Activated CD4-positive, alpha-beta T cell treated with anti-CD3 and anti-CD28 coated beads for 36 hours (primary cell): ENCODE measurements around the gene SIGLEC9. TPM values are rescaled to one million over a fixed set of nuclear protein-coding genes. Genes with fewer than 3 reads are reported as not detected.

ENCODE experiments used
- ATAC-seq: fragments of 200-7000 bp; cut with Tn5 transposase; one replicate; pipeline ENCODE4 v1.10.0; 2021; ENCODE audit warnings: mild to moderate bottlenecking, moderate library complexity
- CTCF ChIA-PET: fragments of 350-600 bp; sonication (Branson Sonifier 250); formaldehyde crosslinking; loops from one replicate; lab custom pipeline; 2021; ENCODE audit warnings: antibody characterized with exemption; lab: Charles Lee
- POLR2A ChIA-PET: fragments of 350-600 bp; sonication (Branson Sonifier 250); formaldehyde crosslinking; loops from one replicate; lab custom pipeline; 2021; ENCODE audit warnings: antibody characterized with exemption, inconsistent platforms; lab: Charles Lee
- DNase-seq: peaks from one replicate; pipeline ENCODE4 v3.0.0-alpha.2; 2020
- H3K27ac Mint-ChIP-seq: one replicate; pipeline ENCODE4 v1.8.0; 2021; ENCODE audit warnings: mixed read lengths
- H3K27me3 Mint-ChIP-seq: one replicate; pipeline ENCODE4 v1.8.0; 2021; ENCODE audit warnings: mixed read lengths
- H3K36me3 Mint-ChIP-seq: one replicate; pipeline ENCODE4 v1.8.0; 2021; ENCODE audit warnings: low read depth, mixed read lengths
- H3K4me1 Mint-ChIP-seq: one replicate; pipeline ENCODE4 v1.8.0; 2021; ENCODE audit warnings: mixed read lengths
- H3K4me3 Mint-ChIP-seq: one replicate; pipeline ENCODE4 v1.8.0; 2021; ENCODE audit warnings: mild to moderate bottlenecking, moderate library complexity, mixed read lengths
- H3K9me3 Mint-ChIP-seq: one replicate; pipeline ENCODE4 v1.8.0; 2021; ENCODE audit warnings: low read depth, mixed read lengths
- intact Hi-C, 2 experiments: fragments of 100-400 bp; cut with DNase I in 1 of 2; cut with micrococcal nuclease in 1 of 2; formaldehyde crosslinking; loops; one replicate each; pipeline versions ENCODE4 v1.14.2 to v1.15.1; 2022 to 2024; cut with DNase I, micrococcal nuclease
- total RNA-seq, 2 experiments: library from RNA; stranded (reverse); gene quantifications; one replicate each; pipeline ENCODE4 v1.2.3, GENCODE V29; 2021

Gene SIGLEC9
- total RNA-seq, 2 experiments from 2014 or later, result 0.37 to 0.49 TPM

DNA sequence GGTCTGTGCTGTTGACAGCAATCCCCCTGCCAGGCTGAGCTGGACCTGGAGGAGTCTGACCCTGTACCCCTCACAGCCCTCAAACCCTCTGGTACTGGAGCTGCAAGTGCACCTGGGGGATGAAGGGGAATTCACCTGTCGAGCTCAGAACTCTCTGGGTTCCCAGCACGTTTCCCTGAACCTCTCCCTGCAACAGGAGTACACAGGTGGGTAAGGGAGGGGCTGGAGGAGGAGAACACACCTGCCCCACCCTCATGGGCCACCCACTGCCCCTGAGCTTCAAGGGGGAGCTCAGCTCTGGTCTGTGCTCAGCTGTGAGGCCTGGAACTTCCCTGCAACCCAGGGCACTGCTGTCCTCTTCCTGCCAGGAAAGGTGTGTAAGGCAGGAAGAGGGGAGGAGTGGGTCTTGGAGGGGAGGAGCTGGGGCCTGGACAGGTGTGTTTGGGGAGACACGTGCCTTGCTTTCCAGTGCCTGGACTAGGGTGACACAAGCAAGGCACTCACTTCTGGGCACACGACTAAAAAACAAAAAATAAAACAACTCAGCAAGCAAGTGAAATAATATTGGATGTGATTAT is 21.3 kb downstream of the SIGLEC9 start:
- intact Hi-C loops, result no loop called here
- ChIA-PET POLR2A (no interaction called here), CTCF (interaction anchor here (0.9 to 1.5 kb wide), 2 partner anchors 11 to 12 kb away, joined by 3 to 4 read pairs; no protein-coding TSS in a partner anchor)

DNA sequence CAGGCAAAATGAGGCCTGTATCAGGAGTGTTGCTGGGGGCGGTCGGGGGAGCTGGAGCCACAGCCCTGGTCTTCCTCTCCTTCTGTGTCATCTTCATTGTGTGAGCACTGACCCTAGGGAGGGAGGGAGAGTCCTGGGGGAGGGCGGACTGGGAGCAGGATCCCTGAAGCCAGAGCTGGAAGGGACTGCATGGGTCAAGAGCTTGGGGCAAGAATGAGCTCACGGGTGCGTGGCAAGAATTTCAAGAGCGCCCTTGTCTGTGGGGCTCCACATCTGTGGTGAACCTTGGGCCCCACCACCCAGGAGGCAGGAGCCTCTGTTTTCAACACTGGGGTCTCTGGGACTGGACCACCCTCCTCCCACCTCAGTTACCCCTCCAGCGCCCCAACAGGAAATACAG is 22.0 kb downstream of the SIGLEC9 start:
- DNase-seq, result no peak
- Mint-ChIP-seq H3K4me1 (no peaks in the 10 kb centered on the region), H3K36me3 (no peaks in the 10 kb centered on the region), H3K4me3 (no peak overlapping the region), H3K27ac (no peak overlapping the region), H3K9me3 (no peaks in the 10 kb centered on the region), H3K27me3 (no peaks in the 10 kb centered on the region)
- CTCF ChIA-PET, result no interaction called here
- POLR2A ChIA-PET, result interaction anchor here (0.7 kb wide), 1 partner anchor 17 kb away, joined by 3 read pairs; no protein-coding TSS in a partner anchor
- intact Hi-C loops, result no loop called here
- ATAC-seq, result no peak

More for the DNA sequence above, 21.3 kb downstream of the SIGLEC9 start:
- Mint-ChIP-seq H3K4me1 (no peaks in the 10 kb centered on the region), H3K4me3 (no peak overlapping the region), H3K9me3 (no peaks in the 10 kb centered on the region), H3K27ac (no peak overlapping the region), H3K36me3 (no peaks in the 10 kb centered on the region), H3K27me3 (no peaks in the 10 kb centered on the region)
- ATAC-seq, result no peak
- no peak for DNase-seq

DNA sequence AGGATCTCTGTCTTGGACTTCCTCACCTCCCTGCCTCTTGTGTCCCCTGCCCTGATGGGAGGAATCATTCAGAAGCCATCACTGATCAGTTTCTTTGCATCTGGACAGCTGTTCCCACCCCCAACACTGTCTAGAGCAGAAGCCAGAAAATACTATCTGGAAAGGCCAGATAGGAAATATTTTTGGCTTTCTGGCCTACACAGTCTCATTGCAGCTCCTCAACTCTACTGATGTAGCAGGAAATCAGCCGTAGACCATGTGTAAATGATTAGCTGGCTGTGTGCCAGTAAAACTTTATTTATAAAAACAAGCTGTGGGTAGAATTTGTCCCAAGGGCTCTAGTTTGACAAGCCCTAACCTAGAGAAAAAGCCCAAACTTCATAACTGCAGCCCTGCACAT is 23.0 kb downstream of the SIGLEC9 start:
- Mint-ChIP-seq H3K9me3 (no peaks in the 10 kb centered on the region), H3K27ac (no peak overlapping the region), H3K36me3 (no peaks in the 10 kb centered on the region), H3K4me3 (no peak overlapping the region), H3K4me1 (no peaks in the 10 kb centered on the region), H3K27me3 (no peaks in the 10 kb centered on the region)
- no peak for ATAC-seq
- CTCF ChIA-PET, result interaction anchor here (0.6 to 3.0 kb wide), 4 partner anchors 10 to 372 kb away, joined by 3 to 15 read pairs (median 3); no protein-coding TSS in a partner anchor
- intact Hi-C loops, result no loop called here
- POLR2A ChIA-PET, result no interaction called here
- DNase-seq, result no peak

DNA sequence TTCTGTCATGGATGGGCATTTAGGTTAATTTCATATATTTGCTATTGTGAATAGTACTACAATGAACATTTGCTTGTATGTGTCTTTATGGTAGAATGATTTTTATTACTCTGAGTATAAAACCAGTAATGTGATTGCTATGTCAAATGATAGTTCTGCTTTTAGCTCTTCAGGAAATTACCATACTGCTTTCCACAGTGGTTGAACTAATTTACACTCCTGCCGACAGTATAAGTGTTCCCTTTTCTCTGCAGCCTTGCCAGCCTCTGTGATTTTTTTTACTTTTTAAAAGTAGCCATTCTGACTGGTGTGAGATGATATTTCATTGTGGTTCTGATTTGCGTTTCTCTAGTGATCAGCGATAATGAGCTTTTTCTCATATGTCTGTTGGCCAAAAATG is 23.9 kb downstream of the SIGLEC9 start:
- POLR2A ChIA-PET, result no interaction called here
- ATAC-seq (no peak), DNase-seq (no peak)
- intact Hi-C loops, result no loop called here
- no peaks in the 10 kb centered on the region for H3K36me3 Mint-ChIP-seq
- no peaks in the 10 kb centered on the region for H3K4me1 Mint-ChIP-seq
- no peaks in the 10 kb centered on the region for H3K9me3 Mint-ChIP-seq
- no peak overlapping the region for H3K27ac Mint-ChIP-seq
- H3K27me3 Mint-ChIP-seq, result peaks cover 2% of the 10 kb centered on the region
- CTCF ChIA-PET, result interaction anchor here (3.0 kb wide), 1 partner anchor 9 kb away, joined by 15 read pairs; no protein-coding TSS in a partner anchor
- no peak overlapping the region for H3K4me3 Mint-ChIP-seq

DNA sequence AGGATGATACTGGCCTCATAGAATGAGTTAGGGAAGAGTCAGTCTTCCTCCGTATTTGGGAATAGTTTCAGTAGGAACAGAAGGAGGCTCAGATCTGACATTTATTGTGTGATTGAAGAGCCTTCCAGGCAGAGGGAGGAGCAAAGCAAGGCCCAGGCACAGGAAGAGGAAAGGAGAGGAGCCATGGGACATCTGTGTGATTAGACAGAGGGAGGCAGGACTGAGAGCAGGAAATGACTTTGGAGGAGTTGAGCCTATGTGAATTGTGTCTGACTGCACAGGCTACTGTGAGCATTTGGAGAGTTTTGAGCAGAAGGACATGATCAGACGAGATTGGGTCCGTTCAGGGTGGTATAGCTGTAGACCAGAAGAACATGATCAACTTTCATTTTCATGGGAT is 25.9 kb downstream of the SIGLEC9 start:
- no peaks in the 10 kb centered on the region for H3K4me1 Mint-ChIP-seq
- H3K27ac Mint-ChIP-seq, result no peak overlapping the region
- no peak for ATAC-seq
- no peak overlapping the region for H3K4me3 Mint-ChIP-seq
- no peaks in the 10 kb centered on the region for H3K36me3 Mint-ChIP-seq
- H3K9me3 Mint-ChIP-seq, result no peaks in the 10 kb centered on the region
- DNase-seq, result no peak
- ChIA-PET CTCF (no interaction called here), POLR2A (no interaction called here)
- intact Hi-C loops, result no loop called here
- peaks cover 2% of the 10 kb centered on the region for H3K27me3 Mint-ChIP-seq

DNA sequence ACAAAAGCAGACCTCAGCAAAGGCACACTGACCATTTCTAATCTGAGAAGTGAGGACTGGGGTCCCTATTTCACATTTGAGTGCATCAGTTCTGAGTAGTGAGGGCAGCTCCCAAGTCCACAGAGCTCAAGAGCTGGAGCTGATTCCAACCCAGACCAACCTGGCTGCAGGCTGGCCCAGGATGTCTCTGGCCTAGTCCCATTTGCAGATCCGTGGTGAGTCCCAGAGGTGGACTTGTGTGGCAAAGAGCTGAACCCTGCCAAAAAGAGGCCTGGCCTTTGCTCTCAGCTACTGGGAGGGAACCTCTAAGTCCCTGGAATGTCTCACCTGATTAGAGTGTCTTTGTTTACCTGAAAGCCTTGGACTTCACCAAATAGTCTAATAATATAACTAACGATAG is 32.0 kb downstream of the SIGLEC9 start:
- CTCF ChIA-PET, result interaction anchor here (0.7 to 5.7 kb wide), 5 partner anchors 11 to 500 kb away, joined by 3 to 43 read pairs (median 3); no protein-coding TSS in a partner anchor
- DNase-seq, result no peak
- peaks cover 5% of the 10 kb centered on the region for H3K4me1 Mint-ChIP-seq
- H3K36me3 Mint-ChIP-seq, result no peaks in the 10 kb centered on the region
- intact Hi-C loops, result no loop called here
- ATAC-seq, result no peak
- H3K4me3 Mint-ChIP-seq, result no peak overlapping the region
- H3K9me3 Mint-ChIP-seq, result no peaks in the 10 kb centered on the region
- H3K27me3 Mint-ChIP-seq, result peaks cover 2% of the 10 kb centered on the region
- POLR2A ChIA-PET, result interaction anchor here (1.4 kb wide), 1 partner anchor 102 kb away, joined by 3 read pairs; no protein-coding TSS in a partner anchor
- no peak overlapping the region for H3K27ac Mint-ChIP-seq

DNA sequence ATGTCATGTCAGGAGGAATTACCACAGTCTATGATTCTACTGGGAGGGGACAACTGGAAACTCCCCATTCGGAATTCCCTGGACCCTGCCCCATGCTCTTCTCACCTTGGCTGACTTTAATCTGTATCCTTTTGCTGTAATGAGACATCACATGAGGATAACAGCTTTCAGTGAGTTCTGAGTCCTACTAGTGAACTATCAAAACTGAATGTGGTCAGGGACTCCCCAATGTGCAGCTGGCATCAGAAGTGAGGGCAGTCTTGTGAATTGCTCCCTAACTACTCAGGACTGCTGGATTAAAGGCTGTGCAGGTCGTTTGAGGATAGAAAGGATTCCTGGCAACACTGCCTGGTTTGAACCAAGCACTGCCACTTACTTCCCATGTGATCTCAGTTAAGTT is 32.6 kb downstream of the SIGLEC9 start:
- Mint-ChIP-seq H3K9me3 (no peaks in the 10 kb centered on the region), H3K27me3 (peaks cover 2% of the 10 kb centered on the region), H3K4me1 (peaks cover 5% of the 10 kb centered on the region), H3K4me3 (no peak overlapping the region), H3K27ac (no peak overlapping the region), H3K36me3 (no peaks in the 10 kb centered on the region)
- CTCF ChIA-PET, result interaction anchor here (0.7 to 5.7 kb wide), 8 partner anchors 8 to 500 kb away, joined by 3 to 43 read pairs (median 4); no protein-coding TSS in a partner anchor
- POLR2A ChIA-PET, result no interaction called here
- DNase-seq (no peak), ATAC-seq (peak; percentile 31)
- intact Hi-C loops, result no loop called here

DNA sequence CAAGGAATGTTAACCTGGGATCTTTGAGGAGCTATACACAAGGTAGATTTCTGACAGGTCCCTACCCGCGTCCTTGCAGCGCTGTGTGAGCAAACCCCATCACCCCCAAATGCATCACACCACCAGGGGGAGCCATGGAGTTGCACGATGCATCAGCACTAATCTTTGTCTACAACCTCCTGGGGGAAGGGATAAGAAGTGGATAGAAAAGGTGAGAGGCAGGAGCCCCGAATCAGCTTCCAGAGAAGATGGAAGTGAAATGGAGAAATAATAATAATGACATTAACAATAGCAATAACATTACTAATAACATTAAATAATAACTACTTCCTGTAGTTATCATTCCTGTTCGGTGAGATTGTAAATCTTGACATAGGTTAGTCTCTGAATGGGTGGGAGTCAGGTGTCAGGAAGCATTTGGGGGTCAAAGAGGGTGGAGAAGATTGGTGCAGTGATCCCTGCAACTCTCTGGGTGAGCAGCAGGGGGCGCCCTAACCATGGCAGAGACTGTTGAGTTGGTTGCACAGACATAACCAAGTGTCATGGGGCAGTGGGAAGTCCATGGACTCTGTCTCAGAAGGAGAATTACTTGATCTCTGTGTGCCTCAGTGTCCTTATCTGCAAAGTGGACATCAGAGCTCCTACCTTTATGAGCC is 33.9 kb downstream of the SIGLEC9 start:
- POLR2A ChIA-PET, result no interaction called here
- H3K9me3 Mint-ChIP-seq, result no peaks in the 10 kb centered on the region
- peak; percentile 90 for DNase-seq
- ATAC-seq, result peak; percentile 86
- H3K4me1 Mint-ChIP-seq, result peaks cover 5% of the 10 kb centered on the region
- intact Hi-C loops, result loop anchor here (1.0 to 2.0 kb wide), 5 partner anchors 44 to 502 kb away; no protein-coding TSS in a partner anchor
- H3K4me3 Mint-ChIP-seq, result no peak overlapping the region
- H3K27me3 Mint-ChIP-seq, result no peaks in the 10 kb centered on the region
- H3K27ac Mint-ChIP-seq, result no peak overlapping the region
- H3K36me3 Mint-ChIP-seq, result no peaks in the 10 kb centered on the region
- CTCF ChIA-PET, result interaction anchor here (0.6 to 5.7 kb wide), 20 partner anchors 10 to 619 kb away, joined by 3 to 43 read pairs (median 3); partner anchors contain the start of gene SIGLEC9

DNA sequence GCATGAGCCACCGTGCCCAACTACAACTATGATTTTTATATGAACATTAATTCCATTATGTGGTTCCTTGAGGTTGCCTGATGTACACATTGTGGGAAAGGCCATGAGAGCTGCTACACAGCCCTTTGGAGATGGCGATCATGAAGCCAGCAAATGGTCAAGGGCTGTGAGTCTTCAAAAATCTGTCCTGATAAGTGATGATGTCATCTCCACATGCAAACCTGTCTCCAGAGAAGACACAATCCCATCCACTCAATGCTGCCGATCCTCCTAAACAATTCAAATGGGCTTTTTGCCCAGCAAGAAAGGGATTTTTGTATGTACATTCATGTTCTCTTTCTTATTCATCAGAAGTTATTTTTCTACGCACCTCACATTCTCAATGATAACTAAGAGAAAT is 35.0 kb downstream of the SIGLEC9 start:
- Mint-ChIP-seq H3K36me3 (no peaks in the 10 kb centered on the region), H3K27me3 (no peaks in the 10 kb centered on the region), H3K4me3 (no peak overlapping the region), H3K27ac (no peak overlapping the region), H3K4me1 (peaks cover 5% of the 10 kb centered on the region), H3K9me3 (no peaks in the 10 kb centered on the region)
- intact Hi-C loops, result loop anchor here (2.0 kb wide), 4 partner anchors 45 to 501 kb away; no protein-coding TSS in a partner anchor
- DNase-seq, result no peak
- ChIA-PET CTCF (interaction anchor here (0.6 to 5.7 kb wide), 5 partner anchors 25 to 494 kb away, joined by 3 to 43 read pairs (median 3); no protein-coding TSS in a partner anchor), POLR2A (no interaction called here)
- no peak for ATAC-seq

DNA sequence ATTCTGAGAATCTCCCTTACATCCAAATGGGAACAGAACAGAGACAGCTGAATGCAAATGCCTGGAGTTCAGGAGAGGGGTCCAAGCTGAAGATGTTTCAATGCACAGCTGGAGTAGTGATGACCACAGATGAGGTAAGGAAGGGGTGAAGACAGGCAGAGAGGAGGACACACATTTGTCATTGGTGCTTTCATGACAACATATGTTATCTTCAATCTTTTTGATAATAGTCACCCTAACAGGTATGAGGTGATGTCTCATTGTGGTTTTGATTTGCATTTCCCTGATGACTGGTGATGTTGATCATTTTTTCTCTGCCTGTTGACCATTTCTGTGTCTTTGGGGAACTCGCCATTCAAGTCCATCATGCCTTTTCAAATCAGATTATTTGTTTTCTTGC is 36.6 kb downstream of the SIGLEC9 start:
- no peaks in the 10 kb centered on the region for H3K36me3 Mint-ChIP-seq
- H3K9me3 Mint-ChIP-seq, result no peaks in the 10 kb centered on the region
- no peak overlapping the region for H3K27ac Mint-ChIP-seq
- POLR2A ChIA-PET, result no interaction called here
- CTCF ChIA-PET, result interaction anchor here (0.6 to 5.7 kb wide), 3 partner anchors 29 to 548 kb away, joined by 4 to 43 read pairs (median 5); no protein-coding TSS in a partner anchor
- ATAC-seq (peak; percentile 39), DNase-seq (no peak)
- H3K4me3 Mint-ChIP-seq, result no peak overlapping the region
- intact Hi-C loops, result no loop called here
- peaks cover 5% of the 10 kb centered on the region for H3K4me1 Mint-ChIP-seq
- H3K27me3 Mint-ChIP-seq, result no peaks in the 10 kb centered on the region

DNA sequence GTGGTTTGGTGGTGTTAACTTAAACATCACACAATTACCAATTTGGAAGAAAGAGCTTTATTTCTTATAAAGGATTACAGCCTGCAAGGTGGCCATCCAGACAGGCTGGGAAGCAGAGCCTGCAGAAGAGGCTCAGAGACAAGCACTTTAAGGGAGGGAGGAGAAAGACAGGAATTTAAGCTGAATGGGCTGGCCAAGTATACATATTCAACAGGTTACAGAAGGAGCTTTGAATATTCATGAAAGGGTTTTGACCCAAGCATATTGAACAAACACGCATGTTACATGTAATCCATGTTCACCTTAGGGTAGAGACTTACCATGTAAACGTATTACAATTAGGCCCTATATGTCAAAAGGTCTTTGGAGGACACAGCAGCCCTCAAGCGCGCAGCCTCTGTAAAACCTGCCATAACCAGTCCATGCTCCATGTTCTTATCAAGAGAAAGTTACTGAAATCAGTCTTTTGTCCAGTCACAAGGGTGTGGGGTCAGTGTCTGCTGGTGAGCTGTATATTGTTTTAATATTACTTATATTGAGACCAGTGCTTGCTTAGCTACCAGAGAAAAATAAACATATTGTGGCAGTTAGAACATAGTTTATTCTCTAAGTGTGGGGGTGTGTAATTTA is 37.3 kb downstream of the SIGLEC9 start:
- no peak for ATAC-seq
- no peak overlapping the region for H3K4me3 Mint-ChIP-seq
- peaks cover 8% of the 10 kb centered on the region for H3K4me1 Mint-ChIP-seq
- H3K9me3 Mint-ChIP-seq, result no peaks in the 10 kb centered on the region
- intact Hi-C loops, result no loop called here
- ChIA-PET CTCF (interaction anchor here (0.6 to 1.5 kb wide), 5 partner anchors 15 to 743 kb away, joined by 3 to 5 read pairs (median 4); partner anchors contain the start of gene SPIB), POLR2A (no interaction called here)
- H3K27ac Mint-ChIP-seq, result no peak overlapping the region
- H3K36me3 Mint-ChIP-seq, result no peaks in the 10 kb centered on the region
- H3K27me3 Mint-ChIP-seq, result no peaks in the 10 kb centered on the region
- no peak for DNase-seq
